ENCODE results near the gene SGIP1.

Gene SGIP1, protein sequence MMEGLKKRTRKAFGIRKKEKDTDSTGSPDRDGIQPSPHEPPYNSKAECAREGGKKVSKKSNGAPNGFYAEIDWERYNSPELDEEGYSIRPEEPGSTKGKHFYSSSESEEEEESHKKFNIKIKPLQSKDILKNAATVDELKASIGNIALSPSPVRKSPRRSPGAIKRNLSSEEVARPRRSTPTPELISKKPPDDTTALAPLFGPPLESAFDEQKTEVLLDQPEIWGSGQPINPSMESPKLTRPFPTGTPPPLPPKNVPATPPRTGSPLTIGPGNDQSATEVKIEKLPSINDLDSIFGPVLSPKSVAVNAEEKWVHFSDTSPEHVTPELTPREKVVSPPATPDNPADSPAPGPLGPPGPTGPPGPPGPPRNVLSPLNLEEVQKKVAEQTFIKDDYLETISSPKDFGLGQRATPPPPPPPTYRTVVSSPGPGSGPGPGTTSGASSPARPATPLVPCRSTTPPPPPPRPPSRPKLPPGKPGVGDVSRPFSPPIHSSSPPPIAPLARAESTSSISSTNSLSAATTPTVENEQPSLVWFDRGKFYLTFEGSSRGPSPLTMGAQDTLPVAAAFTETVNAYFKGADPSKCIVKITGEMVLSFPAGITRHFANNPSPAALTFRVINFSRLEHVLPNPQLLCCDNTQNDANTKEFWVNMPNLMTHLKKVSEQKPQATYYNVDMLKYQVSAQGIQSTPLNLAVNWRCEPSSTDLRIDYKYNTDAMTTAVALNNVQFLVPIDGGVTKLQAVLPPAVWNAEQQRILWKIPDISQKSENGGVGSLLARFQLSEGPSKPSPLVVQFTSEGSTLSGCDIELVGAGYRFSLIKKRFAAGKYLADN

DNA sequence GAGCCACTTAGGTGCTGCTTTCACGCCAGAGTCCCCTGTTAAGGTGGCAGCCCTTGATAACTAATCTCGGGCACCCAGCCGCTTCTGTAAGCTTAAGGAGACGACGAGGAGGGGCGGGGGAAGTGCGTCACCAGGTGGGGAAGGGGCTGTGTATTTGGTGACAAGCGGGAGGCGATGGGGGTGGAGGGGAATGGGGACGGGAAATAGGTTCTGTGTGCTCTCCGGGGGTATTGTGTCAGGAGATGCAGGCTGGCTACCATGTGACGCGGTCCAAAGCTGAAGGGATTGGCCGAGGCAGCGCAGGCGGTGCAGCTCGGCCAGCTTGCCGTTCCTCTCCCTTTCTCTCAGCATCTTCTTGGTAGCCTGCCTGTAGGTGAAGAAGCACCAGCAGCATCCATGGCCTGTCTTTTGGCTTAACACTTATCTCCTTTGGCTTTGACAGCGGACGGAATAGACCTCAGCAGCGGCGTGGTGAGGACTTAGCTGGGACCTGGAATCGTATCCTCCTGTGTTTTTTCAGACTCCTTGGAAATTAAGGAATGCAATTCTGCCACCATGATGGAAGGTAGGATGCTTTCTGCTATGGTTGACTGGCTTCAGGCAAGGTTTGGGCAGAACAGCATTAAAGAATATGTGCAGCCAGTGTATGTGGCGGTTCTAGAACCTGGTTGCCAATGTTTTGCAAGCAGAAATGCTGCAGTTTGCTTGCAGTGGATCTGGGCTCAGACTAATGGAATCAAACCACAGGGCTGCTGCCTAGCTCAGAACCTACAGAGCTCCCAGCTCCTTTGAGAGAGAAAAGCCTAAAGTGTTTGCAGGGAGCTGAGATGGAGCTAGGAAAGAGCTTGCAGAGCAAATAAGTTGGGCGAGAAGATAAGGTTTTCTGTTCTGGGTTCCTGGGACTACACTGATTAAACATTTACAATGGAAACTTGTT lies at the start of gene SGIP1:
Gene SGIP1, plus strand, starts transcription at position 350 of the 937 bp plus-strand sequence. Its CDS starts 206 bp downstream, at position 556.
- DNase-seq = no peak

DNA sequence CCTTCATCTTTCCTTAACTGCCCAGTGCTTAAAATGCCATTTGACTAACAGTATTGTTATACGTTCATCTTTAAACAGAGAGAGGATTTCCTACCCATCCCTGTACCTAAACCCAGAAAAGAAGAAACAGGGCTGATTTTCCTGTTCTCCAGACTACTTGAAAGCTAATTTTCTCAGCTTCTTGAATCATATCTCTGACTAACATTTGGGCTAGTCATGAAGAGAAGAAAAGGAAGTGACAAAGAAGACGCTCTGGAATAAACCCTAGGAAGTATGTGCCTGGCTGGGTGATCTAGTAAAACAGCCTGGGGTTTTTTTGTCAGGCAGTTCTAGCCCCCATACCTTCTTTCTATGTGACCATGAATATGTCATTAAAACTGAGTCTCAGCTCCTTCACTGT lies 44.8 kb upstream of the SGIP1 start:
- no peak for DNase-seq

DNA sequence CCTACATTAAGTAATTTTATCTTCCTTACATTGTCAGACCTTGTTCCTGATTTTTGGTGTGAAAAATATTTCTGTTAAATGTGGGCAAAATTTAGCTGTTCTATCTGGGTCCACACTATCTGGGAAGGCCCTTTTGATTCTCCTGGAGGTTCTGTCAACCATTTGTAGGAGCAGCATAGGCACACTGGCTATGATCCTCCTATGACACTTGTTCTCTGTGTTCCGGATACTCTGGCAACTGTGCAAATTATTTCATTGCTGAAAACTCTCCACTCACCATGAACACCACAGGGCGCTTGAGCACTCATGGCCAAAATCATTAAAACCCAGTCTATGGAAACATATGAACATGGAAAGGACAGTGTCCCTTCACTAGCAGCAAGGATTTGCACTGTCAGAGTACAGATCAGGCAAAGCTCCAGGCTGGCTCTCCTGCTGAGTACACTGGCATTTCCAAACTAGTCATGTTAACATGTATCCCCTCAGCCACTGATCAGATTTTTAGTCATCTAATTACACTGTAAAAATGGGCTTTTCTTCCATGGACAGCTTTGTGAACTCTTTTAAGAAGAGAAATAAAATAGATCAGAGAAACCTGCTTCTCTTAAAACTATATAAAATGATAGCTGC lies 43.9 kb upstream of the SGIP1 start:
- DNase-seq = no peak

DNA sequence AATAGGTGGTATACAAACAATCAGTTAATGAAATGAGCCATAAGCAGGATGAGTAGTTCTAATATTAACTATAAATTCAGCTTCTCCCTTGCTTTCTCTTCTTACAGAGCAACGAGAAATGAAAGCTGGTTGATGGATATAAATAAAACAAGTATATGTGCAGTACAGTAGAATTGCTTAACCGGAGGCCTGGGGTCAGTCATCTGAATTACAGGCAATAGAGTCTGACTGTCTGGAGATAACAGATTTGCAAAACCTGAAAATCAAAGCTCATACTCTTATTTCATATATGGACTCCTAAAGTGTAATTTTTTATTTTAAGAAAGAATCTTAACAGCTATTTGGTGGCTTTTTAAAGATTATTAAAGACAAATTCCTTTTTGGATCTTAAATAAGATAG lies 43.1 kb upstream of the SGIP1 start:
- DNase-seq = no peak

DNA sequence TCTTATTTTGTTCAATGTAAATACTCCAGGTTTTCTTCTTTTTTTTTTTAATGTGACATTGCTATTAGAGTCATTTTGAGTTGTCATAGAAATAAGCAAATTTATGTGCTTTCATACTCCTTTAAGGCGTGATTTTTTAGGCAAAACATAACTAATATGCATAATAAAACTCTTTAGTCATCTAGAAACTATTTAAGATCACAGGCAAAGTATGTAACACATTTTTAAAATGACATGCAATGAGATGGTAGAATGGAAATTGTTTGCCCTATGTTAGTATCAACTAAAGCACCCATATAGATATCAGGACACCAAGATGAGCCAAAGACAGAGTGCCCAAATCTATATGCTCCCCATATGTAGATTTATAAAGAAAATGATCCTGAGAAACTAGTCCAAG lies 41.5 kb upstream of the SGIP1 start:
- no peak for DNase-seq

DNA sequence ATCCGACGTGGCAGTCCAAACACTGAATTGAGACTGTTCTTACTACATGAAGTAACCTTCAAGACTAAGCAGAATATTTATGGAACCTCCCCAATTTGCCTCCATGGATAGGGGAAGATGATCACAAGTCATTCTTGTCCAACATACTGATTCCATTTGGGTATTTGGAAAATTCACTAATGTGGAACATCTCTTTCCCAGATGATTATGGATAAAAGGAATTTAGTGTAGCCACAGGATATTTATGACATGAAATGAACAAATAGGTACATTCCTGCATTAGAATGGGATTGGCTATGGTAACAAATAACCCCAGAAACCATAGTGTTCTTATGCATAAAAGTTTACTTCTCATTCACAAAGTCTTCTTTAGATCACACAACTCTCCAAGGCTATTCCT lies 40.2 kb upstream of the SGIP1 start:
- DNase-seq = no peak

DNA sequence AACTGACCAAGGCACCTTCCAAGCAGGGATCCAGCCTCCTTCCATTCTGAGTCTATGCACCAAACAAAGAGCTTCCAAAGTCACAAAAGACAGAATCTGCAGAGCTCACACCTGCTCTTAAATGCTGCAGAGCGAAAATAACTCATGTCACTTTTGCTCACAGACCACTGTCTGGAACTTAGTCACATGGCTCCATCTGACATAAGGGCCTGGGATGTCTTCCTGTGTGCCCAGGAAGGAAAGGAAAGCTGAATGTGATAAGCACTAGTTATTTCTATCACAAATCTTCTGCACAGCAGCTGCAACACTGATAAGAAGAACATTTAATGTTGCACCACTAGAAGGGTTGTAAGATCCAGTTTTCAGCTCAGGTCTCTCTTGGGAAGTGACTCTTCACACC lies 39.5 kb upstream of the SGIP1 start:
- no peak for DNase-seq

DNA sequence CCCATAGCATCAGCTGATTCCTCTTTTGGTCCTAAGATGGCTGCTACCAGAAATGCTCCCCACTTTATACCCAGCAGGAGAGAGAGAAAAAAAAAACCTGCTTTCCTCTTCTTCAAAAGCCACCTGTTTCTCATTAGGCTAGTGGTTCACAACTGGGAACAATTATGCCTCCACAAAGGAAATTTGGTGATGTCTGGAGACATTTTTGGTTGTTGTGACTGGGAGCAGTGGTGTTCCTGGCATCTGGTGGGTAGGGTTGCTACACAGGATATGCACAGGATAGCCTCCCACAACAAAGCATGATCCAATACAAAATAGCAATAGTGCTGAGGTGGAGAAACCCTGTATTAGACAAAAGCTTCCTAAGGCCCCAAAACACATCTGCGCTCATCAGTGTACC lies 38.5 kb upstream of the SGIP1 start:
- no peak for DNase-seq

DNA sequence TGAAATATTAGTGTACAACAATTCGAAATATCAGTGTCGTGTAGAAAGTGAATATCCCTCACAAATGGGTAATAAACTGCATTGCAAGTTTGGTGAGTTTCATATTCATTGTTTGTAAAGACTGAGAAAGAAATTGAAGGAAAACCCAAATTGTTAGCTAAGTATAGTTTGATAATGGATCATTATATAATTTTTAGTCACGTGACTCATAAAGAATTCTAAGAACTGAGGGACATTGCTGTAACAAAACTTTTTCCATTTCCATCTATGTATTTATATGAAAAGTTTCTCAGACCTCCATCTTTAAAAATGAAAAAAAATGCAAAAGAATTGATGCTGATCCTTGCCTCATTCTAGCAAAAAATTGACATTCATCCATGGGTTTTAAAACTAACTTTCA lies 36.0 kb upstream of the SGIP1 start:
- DNase-seq = no peak

DNA sequence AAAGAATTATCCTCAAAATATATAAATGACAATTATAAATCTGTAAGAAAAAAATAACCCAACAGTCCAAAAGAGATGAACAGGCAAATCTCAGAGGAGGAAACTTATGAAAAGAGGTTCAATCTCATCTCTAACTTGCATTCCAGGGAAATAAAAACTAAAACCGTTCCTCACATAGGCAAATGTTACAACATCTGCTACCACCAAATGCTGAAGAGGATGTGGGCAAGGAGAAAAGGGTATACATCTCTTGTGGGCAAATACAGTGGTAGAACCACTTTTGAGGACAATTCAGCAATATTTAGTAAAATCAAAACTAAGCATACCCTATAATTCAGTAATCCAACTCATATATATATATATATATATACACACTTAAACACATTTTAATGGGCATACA lies 33.7 kb upstream of the SGIP1 start:
- no peak for DNase-seq

DNA sequence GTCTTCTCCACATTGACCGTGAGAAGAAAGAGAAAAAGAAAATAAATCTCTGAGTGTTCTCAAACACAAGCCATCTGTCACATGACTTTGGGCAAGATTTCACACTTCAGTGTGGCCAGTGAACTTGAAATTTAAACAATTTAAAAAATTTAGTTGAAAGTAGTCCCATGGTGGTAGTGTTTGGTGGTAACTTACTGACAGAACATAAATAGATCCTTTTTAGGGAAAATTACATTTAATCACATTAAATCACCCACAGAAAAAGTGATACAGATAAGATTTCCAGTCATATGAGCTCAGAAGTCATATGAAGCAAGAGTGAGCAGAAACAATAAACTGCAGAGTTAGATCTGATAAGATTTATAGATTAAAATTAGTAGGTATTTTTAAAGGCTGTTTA lies 31.9 kb upstream of the SGIP1 start:
- no peak for DNase-seq

DNA sequence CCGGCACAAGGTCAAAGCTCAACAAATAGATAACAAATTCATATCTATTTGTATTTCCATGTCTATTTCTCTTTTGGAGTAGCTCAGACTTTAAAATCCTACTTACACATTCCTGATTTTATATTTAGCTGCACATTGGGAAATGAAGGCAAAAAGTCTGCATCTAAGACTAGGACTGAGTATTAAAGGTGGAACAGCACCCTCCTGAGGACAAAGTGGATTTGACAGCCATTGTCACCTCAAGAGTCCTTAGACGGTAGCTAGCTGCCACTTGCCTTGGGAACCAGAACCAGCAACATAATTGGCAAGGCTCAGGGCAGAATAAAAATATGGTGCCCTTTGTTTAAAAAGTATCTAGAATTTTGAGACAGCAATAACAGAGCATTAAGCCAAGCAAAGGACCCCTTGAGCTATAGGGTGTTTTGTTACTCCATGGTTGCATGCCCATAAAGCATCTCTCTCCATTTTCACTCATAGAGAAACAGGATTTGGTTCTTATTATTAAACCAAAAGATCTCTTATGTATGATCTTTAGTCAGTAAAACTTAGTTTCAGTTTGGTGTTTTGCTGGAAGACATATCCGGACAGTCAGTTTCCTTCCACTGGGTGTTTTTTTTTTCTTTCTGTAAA lies 30.0 kb upstream of the SGIP1 start:
- peak; percentile 35 for DNase-seq

DNA sequence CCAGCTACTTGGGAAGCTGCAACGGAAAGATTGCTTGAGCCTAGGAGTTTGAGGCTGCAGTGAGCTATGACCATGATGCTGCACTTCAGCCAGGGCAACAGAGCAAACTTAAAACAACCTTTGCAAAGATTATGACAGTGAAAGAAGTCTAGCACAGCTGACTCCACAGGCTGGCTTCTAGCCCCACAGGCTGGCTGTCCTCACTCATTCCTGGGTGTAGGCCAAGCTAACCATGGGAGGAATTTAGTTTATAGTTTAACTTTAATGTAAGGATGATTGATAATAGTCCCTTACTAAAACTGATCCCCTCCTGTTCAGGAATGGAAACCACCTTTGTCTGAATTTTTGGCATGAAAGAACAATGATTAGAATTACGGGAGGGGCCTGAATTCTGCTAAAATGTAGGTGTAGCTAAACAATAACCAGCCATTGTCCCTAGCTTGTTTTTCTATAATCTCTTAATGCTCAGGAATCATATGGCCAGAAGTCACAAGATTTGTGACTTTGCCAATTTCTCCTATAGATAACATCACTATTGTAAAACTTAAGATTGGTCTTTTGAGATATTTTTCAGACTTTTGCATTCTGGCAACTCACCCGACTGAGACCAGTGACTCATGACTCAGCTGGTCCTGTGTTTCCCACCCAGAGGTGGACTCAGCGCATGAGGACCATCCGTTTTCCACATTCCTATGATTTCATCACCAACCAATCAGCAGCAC lies 28.1 kb upstream of the SGIP1 start:
- no peak for DNase-seq

DNA sequence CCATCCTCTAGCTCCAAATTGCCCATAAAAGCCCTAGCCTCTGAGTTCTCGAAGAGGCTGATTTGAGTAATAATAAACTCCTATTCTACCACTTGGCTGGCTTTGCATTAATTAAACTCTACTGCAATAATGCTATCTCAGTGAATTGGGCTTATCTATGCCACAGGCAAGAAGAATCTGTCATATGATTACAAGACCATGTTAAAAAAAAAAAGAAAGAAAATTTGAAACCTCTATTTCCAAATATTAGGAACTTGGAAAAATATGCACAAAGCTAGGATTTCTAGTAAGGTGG lies 27.6 kb upstream of the SGIP1 start:
- DNase-seq = no peak

DNA sequence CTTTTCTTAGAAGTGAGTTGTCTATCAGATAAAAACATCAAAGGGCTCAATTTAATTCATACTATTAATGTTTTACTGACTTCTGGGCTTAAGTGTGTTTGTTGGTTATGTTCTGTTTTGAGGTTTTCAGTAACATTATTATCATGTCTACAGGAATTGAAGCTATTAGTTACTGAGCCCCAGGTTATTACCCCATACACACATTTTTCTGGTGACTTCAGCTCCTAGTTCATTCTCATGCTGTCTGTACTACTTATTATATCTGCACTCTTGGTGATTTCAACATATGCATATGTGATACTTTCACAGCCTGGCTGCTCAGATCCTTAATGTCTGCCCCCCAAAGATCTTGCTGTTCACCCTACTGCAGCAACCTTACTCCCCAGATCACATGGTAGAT lies 27.0 kb upstream of the SGIP1 start:
- DNase-seq = no peak

DNA sequence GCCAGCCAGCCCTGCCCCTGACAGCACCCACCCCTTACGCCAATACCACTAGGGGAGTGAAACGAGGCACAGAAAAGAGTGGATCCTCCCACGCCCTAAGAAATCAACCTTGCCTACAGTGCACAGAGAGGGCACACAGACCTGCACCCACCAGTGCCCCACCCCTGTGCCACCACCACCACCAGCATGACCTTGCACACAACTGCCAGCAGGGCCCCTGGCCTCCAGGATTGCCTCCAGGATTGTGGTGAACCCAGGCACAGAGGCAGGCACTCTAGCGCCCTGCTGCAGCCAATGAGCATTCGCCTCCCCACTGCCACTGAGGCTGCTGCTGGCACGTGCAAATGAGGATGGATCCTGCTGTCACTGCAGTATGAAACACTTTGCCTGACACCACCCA lies 23.5 kb upstream of the SGIP1 start:
- DNase-seq = no peak

DNA sequence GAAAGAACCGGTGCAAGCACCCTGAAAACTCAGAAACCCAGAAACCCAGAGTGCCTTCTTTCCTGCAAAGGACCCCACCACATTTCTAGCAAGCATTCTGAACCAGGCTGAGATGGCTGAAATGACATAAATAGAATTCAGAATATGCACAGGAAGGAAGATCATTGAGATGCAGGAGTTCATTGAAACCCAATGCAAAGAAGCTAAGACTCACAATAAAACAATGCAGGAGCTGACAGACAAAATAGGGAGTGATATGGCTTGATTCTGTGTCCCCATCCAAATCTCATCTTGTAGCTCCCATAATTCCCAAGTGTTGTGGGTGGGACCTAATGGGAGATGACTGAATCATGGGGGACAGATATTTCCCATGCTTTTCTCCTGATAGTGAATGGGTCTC lies 22.8 kb upstream of the SGIP1 start:
- no peak for DNase-seq

DNA sequence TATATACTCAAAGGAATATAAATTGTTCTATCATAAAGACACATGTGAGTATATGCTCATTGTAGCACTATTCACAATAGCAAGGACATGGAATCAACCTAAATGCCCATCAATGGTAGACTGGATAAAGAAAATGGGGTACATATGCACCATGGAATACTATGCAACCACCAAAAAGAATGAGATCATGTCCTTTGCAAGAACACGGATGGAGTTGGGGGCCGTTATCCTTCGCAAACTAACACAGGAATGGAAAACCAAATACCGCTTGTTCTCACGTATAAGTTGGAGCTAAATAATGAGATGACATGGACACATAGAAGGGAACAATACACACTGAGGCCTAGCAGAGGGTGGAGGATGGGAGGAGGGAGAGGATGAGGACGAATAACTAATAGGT lies 16.0 kb upstream of the SGIP1 start:
- DNase-seq = no peak

DNA sequence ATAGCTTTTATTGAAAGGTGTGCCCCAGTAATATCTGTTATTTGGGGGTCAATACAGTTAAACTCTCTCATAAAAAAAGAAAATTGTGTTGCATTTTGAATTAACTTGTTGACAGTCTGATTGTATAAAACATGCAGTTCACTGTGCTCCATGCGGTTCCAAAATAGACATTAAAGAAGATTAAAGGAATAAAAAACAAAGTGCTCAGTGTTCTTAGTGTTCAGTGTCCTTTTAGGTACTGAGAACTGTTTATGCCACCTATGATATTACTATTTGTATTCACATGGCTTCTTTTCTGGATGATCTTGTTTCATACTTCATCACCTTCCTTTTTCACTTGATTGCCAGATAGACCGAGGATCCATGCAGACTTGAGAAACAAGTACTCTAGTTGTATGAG lies 15.3 kb upstream of the SGIP1 start:
- DNase-seq = no peak

DNA sequence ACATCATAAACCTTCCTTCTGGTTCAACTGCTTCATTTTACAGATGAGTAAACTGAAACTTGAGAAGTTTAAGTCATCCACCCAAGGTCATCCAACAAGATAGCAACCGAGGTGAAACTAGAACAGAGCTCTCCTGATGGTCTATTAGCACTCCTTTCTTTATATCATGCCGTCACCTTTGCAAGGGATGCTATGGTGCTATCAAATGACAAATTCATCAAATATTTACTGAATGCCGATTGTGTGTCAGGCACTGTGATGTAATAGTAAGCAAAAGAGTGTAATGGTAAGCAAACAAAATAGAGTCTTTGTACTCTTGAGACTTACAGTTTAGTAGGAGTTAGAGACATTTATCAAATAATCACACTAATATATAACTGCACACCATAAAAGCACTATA lies 14.0 kb upstream of the SGIP1 start:
- DNase-seq = no peak

DNA sequence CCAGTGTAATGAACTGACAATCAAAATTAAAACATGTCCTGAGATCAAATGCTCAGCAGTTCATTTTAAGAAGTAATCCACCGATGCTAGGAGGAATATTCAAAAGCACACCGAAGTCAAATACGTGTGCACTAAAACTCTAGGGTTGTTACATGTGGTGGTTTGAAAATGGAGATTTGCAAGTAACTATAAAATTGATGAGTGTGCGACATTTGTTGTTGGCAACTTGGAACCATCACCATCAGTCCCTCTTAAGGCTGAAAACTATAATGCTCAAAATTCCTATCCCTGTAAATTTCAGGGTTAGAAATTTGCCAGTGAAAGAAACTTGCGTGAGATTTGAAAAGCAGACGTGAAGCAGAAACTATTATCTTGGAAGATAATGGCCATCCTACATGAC lies 13.3 kb upstream of the SGIP1 start:
- no peak for DNase-seq
